NCI-H1930 (cell line): ENCODE data around the gene C3orf80.
"Not testable (repeated sequence)": the region's sequence is repeated elsewhere in the genome, so short reads cannot be mapped to it uniquely, and the experiment has no call there.

Experiments
- DNase-seq, 2 experiments: peaks; one replicate each; lab custom pipeline; 2025; lab: John Stamatoyannopoulos, UW

The C3orf80 gene

DNA sequence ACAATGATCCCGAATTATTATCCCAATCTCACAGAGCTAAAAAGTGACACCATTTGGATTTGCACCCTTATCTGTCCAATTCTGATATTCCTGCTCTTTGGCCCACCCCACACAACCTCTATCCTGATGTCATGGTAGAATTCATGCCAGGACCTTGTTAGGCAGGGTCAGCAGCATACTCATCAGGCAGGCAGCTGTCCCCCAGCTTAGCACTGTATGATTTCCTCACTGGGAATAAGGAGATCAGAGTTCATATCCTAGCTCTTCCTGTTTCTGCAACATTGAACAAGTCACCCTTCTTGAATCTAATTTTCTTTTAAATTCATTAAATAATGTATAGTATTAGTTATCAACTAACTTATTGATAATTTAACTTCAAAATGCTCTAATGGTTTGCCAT, 12.0 kb upstream of the C3orf80 start:
- DNase-seq: no peak

DNA sequence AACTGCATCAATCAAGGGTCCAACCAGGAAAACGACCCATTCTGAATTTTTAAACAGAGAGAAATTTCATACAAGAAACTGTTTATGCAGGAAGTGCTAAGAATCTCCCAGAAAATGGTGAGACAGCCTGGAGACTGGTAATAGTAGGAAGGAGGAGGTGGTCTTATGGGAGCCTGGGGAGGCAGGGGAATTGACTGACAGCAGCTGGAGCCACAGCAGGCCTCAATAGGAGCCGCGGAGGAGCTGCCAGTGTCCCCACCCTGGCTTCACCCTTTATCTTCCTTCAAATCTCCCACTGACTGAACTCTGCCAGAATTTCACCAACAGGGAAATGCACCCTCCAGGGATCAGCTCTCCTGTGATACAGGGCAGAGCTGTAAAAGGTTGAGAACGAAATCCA, 7.5 kb upstream of the C3orf80 start:
- no peak for DNase-seq

DNA sequence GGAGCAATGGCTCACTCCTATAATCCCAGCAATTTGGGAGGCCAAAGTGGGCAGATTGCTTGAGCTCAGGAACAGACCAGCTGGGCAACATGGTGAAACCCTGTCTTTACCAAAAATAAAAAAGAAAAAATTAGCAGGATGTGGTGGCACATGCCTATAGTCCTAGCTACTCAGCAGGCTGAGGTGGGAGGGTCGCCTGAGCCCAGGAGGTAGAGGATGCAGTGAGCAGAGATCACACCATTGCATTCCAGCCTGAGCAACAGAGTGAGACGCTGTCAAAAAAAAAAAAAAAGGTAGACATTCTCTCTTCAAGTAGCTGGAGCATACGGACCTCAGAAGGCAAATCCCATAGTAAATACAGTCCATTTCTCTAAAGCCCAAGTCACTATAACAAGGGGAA, 7.1 kb upstream of the C3orf80 start:
- no peak for DNase-seq

DNA sequence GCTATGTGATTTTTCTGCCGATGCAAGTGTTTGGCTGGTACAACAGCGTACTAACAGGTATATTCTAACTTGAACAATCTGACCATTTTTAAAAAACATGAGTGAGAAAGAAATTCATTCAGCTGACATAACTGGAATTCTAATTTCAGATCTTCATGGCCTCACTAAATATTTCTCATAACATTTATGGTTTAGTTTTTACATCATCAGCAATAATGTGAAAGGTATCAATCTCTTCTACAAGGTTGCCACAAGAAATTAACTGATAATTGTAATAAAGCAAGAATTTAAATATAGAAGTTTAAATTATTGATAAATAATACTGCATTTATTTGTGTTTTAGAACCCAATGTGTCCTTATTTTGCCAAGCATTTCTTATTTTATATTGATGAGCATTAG, 5.2 kb upstream of the C3orf80 start:
- DNase-seq: no peak

DNA sequence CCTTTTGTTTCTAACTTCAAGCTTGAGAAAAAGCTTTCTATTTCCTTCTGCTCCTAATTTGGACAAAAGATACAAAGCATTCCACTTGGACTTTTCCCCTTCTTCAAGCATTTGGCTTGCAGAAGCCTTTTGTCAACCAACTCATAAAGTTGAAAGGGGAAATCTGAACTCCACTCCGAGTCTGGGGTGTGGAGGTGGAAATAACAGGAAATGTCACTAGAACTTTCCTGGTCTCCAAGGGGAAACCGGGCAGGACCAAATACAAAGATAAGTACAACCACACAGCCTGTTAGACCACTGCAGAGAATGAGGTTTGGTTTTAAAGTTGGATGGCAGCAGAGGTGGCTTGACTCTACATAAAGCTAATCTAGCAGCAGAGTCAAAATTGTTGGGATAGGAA, 4.2 kb upstream of the C3orf80 start:
- DNase-seq: no peak

DNA sequence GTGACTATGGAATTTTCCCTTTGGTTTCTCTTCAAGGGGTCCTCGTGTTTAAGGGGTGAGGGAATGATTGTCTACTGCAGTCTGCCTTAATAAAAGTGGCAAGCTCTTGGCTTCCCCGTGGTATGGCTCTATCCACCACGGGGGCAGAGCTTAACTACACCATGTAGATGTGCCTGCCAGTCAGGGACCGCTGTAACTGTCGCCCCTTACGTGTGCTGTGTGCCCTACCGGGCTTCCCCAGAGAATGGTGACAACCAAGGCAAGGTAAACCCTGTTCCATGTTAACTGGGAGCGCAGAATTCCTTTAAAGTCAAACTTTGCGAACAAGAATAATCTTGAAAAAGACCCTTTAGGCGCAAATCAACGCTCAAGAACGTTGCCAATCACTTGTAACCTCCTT, 966 bp upstream of the C3orf80 start:
- DNase-seq: no peak

DNA sequence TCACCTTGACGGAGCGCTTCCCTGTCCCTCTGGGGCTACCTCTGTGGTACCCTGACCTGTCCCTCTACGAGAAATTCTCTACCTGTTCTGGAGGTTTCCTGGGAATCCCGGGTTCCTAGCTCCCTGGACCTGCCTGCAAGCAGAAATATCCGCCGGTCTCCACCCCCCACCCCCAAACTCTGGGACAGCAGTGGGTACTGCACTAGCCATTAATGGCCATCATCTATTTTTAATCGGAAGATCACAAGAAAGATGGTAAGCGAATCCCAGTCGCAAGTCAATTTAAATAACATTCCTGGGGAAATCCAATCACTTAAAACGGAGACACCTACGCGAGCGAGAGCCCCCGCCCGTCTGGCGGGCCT, 429 bp upstream of the C3orf80 start:
- no peak for DNase-seq

DNA sequence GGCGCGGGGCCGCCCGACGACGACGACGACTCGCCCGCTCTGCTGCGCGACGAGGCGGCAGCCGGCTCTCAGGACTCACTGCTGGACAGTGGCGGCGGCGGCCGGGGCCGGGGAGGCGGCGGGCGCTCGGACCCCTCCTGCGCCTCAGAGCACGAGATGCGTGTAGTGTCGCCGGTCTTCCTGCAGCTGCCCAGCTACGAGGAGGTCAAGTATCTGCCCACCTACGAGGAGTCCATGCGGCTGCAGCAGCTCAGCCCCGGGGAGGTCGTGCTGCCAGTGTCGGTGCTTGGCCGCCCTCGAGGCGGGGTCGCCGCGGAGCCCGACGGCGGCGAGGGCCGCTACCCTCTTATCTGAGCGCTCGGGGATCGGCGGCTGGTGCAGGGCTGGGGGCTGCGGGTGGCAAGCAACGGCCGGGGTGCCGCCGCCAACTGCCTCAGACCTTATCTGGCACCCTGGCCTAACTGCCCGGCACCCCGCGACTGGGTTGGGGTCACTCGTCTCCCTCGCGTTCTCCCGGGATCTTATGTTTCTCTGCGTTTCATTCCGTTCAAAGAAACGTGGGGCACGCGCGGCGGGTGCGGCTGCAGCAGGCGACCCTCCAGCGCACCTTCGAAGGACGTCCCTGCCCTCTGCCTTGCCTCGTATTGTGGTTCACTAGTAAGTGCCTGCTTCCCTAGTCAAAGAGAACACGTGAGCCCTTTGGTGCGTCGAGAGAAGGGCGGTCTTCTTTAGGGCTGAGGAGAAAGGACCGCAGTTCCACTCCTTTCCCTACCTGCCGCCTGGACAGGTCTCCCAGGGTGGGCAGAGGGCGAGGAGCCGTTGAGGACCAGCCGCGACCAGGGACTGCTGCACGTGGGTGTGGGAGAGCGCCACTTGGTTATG, 1.0 kb downstream of the C3orf80 start:
- peak in 1 of 2 experiments; percentile 31 for DNase-seq

DNA sequence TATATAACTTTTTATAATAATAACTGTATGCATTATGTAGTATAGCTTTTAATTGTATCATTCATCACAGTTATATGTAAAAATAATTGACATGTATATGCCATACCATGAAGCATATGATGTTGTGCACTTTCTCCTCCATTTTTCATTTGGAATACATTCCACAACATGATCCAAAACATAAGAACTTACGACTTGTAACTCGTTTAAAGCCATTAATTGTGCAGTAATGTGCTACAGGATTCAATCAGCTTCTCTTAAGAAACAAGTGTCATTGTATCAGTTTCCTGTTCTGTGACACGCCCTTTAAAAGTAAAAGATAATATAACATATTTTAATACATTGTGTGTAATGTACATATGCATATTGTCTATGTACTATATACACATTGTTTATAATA, 2.2 kb downstream of the C3orf80 start:
- no peak for DNase-seq

DNA sequence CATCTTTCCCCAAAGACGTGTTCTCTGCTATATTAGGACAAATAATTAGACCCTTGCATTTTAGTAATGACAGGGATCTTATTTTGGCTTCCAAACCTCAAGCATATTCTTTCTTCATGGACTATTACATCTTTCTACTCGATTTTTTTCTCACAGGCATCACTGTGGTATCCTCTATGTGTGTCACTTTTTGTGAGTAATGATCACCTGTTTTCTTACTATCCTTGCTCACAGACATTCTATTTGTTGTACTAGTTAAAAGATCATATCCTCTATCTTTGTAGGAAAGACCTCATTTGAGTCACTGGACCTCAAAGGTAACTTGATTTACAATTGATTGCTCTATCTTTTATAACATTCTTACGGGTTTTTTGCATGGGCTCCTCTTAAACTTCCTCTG, 6.8 kb downstream of the C3orf80 start:
- DNase-seq: no peak

DNA sequence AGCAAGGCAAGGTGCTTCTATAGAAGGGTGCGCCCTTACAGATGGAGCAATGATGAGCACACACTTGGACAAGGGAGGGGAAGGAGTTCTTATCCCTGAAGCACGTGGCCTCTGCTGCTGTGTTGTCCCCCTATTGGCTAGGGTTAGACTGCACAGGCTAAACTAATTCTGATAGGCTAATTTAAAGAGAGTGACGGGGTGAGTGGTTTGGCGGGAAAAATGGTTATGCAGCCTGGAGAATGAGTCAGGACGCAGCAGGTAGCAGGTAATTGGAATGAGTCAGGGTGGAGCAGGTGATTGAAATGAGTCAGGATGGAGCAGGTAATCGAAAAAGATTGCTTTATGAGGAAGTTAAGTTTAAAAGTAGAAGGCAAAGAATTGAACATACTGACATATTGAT, 15.5 kb downstream of the C3orf80 start:
- DNase-seq: not testable (repeated sequence)

DNA sequence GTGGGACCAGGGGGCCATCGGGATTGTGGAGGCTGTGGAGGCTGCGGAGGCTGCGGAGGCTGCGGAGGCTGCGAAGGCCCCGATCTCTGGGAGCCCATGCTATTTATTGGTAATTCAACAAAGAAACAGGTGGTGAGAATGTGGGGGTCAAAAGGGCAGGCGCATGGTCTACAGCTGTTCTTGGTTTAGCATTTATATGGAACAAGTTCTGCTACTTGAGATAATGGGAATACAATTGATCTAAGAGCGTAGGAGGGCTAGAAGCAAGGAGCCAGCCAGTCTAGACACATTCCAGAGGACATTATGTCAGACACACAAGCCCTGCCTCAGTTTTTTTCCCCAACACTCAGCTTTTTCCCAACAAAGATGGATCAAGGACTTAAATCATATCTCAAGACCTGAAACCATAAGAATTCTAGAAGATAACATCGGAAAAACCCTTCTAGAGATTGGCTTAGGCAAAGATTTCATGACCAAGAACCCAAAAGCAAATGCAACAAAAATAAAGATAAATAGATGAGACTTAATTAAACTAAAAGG, 20.1 kb downstream of the C3orf80 start:
- no peak for DNase-seq

DNA sequence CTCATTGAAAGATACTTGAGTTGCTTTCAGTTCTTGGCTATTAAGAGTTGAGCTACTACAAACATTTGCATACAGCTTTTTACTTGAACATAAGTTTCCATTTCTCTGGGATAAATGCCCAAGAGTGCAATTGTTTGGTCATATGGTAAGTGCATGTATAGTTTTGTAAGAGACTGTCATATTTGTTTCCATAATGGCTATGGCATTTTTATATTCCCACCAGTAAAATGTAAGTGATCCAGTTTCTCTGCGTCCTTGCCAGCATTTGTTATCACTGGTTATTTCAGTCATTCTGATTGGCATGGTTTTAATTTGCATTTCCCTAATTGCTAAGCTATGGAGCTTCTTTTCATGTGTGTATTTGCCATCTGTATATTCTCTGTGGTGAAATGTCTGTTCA, 22.5 kb downstream of the C3orf80 start:
- DNase-seq: no peak

DNA sequence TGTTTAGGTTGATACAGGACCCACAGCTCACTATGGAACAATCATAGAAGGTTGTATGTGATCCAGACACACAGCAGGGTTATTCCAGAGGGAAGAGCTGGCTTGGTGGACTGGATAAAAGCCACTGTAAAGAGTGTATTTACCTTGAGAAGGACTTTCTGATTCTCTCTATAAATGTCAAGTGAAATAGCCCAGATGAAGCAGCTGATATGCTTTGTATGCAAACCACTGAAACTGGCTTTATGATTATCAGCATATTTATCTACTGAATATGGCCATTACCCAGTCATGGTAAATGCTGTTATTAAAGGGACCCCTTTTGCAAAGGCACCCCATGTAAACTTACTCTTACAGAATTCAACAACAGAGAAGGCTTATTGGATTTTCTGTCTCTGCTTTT, 28.1 kb downstream of the C3orf80 start:
- DNase-seq: no peak

DNA sequence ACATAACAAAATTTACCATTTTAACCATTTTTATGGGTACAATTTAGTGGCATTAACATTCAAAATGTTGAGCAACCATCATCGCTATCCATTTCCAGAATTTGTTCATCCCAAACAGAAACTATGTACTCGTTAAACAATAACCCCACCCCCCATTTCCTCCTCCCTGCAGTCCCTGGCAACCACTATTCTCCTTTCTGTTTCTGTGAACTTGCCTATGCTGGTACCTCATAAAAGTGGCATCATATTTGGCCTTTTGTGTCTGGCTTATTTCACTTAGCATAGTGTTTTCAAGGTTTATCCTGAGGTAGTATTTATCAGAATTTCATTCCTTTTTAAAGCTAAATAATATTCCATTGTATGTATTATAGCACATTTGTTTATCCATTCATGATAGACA, 32.4 kb downstream of the C3orf80 start:
- DNase-seq: no peak

DNA sequence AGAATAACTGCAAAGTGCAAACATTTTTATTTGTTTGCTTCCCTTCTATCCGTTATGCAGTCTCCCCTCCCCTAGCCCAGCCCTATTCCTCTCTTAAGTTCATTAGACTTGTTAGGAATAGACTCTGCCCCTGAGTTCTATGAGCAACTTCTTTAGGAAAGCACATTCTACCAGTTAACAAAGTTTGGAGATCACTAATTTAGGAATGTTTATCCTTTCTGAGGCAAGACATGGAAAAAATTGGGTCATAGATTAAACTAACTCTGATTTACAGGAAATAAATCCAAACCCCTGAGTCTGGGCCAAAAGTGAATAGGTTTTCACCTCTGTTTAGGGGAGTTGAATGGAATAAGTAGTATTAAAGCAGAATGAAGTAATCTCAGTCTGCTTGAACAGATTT, 34.4 kb downstream of the C3orf80 start:
- no peak for DNase-seq

DNA sequence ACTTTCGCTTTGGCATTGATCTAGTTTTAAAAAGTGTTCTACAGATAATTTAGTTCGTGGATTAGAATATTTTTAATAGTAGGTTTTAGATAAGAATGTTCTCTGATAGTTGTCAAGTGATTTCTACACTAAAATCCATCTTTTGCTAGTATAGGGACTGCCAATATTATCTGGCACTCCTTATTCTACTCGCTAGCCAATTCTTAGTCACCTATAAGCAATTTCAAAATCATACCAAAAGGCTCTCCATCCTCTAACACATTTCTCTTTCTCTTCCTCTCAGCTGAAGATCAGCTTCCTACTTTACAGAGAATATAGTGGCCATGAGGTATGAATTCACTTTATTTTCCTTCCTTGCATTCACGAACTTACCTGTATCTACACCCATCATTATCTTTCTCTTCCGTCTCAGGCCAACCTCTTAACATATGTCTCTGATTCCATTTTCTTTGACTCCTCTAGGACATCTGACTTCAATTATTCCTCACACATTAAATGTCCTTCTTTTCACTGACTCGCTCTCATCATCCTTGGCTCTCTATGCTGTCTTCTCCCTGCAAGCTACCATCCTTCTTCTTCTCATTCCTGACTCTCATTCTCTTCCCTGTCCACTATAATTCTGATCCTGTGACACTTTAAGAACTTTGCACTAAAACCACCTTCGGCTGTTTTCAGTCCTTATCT, 35.5 kb downstream of the C3orf80 start:
- DNase-seq: no peak

DNA sequence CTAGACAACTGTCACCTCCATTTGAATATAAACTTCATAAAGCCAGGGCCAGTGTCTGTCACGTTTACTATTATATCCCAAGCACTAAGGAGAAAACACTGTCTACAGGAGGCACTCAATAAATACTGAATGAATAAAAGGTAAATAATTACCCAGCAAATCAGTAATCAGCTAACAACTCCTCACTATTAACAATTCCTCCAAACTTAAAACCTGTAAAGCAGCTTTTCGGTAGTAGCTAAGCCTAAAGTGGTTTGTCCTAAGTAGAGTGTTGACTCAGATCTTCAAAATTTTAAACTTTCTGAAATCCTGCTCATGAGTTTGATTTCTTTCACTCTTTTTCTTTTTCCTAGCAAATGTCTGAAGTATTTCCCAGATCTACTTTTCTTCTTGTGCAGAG, 39.9 kb downstream of the C3orf80 start:
- no peak for DNase-seq
